ENCODE data around the gene SNRPA1.

Gene SNRPA1

DNA sequence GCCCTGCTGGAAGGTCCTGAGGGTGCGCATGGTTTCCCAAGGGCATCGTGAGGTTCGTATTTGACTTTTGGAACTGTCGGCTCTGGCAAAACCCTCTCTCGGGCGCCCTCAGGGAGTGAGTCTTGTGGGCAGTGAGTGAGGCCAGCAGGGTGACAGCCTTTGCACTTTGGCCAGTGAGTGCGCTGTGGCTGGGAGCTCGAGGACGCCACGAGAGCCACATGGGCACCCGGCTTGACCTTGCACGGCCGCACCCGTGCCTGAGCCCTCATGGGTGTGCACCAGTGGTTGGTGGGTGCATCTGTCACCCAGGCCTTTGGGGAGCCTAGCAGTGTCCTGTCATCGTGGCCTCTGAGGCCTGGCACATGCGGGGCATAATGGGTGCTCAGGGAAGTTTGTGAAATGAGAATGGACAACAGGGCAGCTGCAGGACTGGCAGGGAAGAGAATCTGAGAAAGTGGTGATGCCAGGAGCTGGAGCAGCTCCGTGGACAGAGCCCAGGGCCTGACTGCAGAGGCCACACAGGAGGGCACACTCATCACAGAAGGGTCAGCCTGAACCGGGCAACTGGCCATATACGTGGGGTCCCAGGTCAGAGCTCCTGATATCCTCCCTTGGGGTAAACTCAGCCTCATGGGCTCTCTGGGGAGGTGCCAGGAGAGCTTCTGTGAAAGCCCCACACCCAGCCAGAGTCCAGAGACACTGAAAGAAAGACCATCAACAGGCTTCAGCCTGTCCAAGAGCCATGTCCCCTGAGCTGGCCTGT, 30.4 kb upstream of the SNRPA1 start:
- ATAC-seq (replicated peaks), result no peak
- no peak overlapping the region for H3K4me3 Mint-ChIP-seq
- H3K27ac Mint-ChIP-seq, result no peak overlapping the region
- H3K4me1 Mint-ChIP-seq, result peaks cover 4 to 9% of the 10 kb centered on the region in 2 donors
- DNase-seq, result no peak
- H3K36me3 Mint-ChIP-seq, result no peaks in the 10 kb centered on the region
- H3K27me3 Mint-ChIP-seq, result peaks cover 56 to 60% of the 10 kb centered on the region in 2 donors
- H3K9me3 Mint-ChIP-seq, result no peaks in the 10 kb centered on the region

DNA sequence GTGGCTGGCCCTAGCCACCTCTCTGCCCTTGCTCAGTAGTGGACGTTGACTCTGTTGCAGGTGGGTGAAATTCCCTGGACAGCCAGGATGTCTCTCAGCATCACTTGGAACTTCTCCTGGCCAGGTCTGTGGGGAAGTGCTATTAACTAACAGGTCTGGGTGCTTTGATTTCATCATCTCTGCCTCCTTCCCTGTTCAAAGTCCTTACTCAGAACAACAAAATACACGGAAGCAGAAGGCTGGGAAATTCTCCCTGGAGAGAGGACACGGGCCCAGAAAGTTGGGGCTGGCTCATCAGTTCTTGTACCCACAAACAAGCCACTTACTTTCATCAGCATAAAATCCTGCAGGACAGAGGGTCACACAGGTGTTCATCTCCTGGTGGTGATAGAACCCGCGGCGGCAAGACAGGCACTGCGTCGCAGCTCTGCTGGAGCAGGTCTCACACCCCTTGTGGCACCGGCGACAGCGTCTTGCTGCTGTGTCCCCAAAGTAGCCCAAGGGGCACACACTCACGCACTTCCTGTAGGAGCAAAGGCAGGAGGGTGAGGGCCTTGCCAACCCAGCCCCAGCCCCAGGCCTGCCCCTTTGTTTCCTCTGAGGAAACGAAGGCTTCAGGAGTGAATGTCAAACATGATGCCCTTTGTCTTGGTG, 29.6 kb upstream of the SNRPA1 start:
- no peak for DNase-seq
- no peaks in the 10 kb centered on the region for H3K36me3 Mint-ChIP-seq
- peaks cover 6 to 12% of the 10 kb centered on the region in 2 donors for H3K4me1 Mint-ChIP-seq
- peaks cover 54 to 58% of the 10 kb centered on the region in 2 donors for H3K27me3 Mint-ChIP-seq
- ATAC-seq (replicated peaks), result no peak
- no peaks in the 10 kb centered on the region for H3K9me3 Mint-ChIP-seq
- no peak overlapping the region for H3K27ac Mint-ChIP-seq
- no peak overlapping the region for H3K4me3 Mint-ChIP-seq

DNA sequence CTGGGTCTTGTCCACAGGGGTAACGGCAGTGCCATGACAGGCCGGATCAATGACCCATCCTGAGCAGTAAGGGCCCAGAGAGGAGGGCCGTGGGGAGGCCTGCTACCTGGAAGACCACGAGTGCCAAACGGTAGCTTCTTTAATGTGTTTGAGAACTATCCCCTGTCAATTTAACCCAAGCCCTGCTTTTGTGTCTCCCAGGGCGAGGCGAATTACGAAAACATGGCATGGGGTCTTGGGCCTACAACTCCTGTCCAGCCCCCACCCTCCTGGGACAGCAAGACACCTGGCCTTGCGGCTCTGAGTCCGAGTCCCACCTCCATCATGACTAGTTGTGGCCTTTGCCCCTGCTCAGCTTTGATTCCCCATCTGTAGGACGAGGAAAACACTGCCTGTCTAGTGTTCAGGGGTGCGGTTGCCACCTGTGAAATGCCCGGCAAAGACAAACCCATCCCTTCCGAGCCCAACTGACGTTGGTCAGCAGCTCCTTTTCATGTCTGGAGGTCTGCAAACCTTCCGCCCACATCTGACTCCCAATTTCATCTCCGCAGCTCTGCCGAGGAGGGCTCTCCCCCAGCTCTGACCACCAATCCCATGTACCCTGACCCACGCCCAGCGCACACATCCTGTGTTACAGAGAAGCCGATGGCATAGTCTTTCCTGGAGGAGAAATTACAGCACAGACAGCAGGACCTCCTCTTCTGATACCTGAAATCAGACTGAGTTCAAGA, 28.9 kb upstream of the SNRPA1 start:
- no peaks in the 10 kb centered on the region for H3K36me3 Mint-ChIP-seq
- ATAC-seq (replicated peaks) (no peak), DNase-seq (no peak)
- H3K27ac Mint-ChIP-seq, result no peak overlapping the region
- H3K9me3 Mint-ChIP-seq, result no peaks in the 10 kb centered on the region
- no peak overlapping the region for H3K4me3 Mint-ChIP-seq
- peaks cover 6 to 12% of the 10 kb centered on the region in 2 donors for H3K4me1 Mint-ChIP-seq
- peaks cover 53 to 61% of the 10 kb centered on the region in 2 donors for H3K27me3 Mint-ChIP-seq

- peaks cover 6 to 12% of the 10 kb centered on the region in 2 donors for H3K4me1 Mint-ChIP-seq
- H3K9me3 Mint-ChIP-seq, result no peaks in the 10 kb centered on the region
- H3K36me3 Mint-ChIP-seq, result no peaks in the 10 kb centered on the region
- H3K27me3 Mint-ChIP-seq, result peaks cover 55 to 61% of the 10 kb centered on the region in 2 donors
- ATAC-seq (replicated peaks) (no peak), DNase-seq (no peak)
- H3K27ac Mint-ChIP-seq, result no peak overlapping the region
- no peak overlapping the region for H3K4me3 Mint-ChIP-seq
These were observed 27.9 kb upstream of the SNRPA1 start for GRCh38 chr15:101322854-101323477.

- peaks cover 6 to 12% of the 10 kb centered on the region in 2 donors for H3K4me1 Mint-ChIP-seq
- H3K9me3 Mint-ChIP-seq, result no peaks in the 10 kb centered on the region
- ATAC-seq (replicated peaks) (no peak), DNase-seq (no peak)
- H3K27ac Mint-ChIP-seq, result no peak overlapping the region
- H3K36me3 Mint-ChIP-seq, result no peaks in the 10 kb centered on the region
- no peak overlapping the region for H3K4me3 Mint-ChIP-seq
- peaks cover 54 to 57% of the 10 kb centered on the region in 2 donors for H3K27me3 Mint-ChIP-seq
These were observed 27.1 kb upstream of the SNRPA1 start for GRCh38 chr15:101322016-101322695.

- peaks cover 6 to 12% of the 10 kb centered on the region in 2 donors for H3K4me1 Mint-ChIP-seq
- no peak overlapping the region for H3K27ac Mint-ChIP-seq
- no peaks in the 10 kb centered on the region for H3K36me3 Mint-ChIP-seq
- ATAC-seq (replicated peaks) (peak; percentile 95), DNase-seq (no peak)
- H3K4me3 Mint-ChIP-seq, result peak overlapping the region; percentile 55 to 72
- peaks cover 49 to 55% of the 10 kb centered on the region in 2 donors for H3K27me3 Mint-ChIP-seq
- H3K9me3 Mint-ChIP-seq, result no peaks in the 10 kb centered on the region
These were observed 25.5 kb upstream of the SNRPA1 start for GRCh38 chr15:101320501-101321052.

GRCh38 chr15:101318839-101319238, 23.8 kb upstream of the SNRPA1 start:
- no peaks in the 10 kb centered on the region for H3K36me3 Mint-ChIP-seq
- ATAC-seq (replicated peaks) (no peak), DNase-seq (no peak)
- H3K9me3 Mint-ChIP-seq, result no peaks in the 10 kb centered on the region
- no peak overlapping the region for H3K4me3 Mint-ChIP-seq
- peaks cover 6 to 12% of the 10 kb centered on the region in 2 donors for H3K4me1 Mint-ChIP-seq
- H3K27me3 Mint-ChIP-seq, result peaks cover 45 to 51% of the 10 kb centered on the region in 2 donors
- H3K27ac Mint-ChIP-seq, result no peak overlapping the region

DNA sequence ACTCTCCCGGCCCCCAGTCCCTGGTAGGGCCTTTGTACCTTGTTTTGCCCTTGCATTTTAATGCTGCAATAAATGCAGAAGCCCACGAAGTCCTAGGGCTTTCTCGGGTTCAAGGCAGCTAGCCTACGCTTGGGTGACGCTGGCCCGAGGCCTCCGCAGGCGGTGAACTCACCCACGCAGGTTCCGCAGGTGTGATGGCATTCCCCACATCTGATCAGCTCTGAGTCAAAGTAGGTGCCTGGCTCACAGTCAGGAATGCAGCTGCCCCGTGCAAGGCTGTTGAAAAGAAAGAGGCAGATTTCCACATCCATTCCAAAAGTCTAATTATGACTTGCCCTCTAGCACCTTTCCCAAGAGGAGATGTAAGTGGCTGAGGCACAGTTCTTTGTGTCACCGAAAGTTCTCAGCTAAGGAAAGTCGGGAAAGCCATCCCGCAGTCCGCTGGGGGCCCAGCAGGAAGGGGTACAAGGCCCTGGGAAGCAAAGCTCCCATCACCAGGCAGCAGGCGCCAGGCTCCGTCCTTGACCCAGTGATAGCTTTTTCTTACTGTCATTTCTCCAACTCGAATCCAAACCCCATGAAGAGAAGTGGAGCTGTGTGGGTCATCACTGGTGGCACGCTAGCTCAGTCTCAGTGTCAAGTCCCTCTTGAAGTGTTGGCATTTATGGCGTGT, 23.2 kb upstream of the SNRPA1 start:
- ATAC-seq (replicated peaks), result no peak
- Mint-ChIP-seq H3K27me3 (peaks cover 45 to 51% of the 10 kb centered on the region in 2 donors), H3K9me3 (no peaks in the 10 kb centered on the region), H3K4me3 (no peak overlapping the region), H3K36me3 (no peaks in the 10 kb centered on the region), H3K4me1 (peaks cover 6 to 12% of the 10 kb centered on the region in 2 donors), H3K27ac (no peak overlapping the region)
- no peak for DNase-seq

DNA sequence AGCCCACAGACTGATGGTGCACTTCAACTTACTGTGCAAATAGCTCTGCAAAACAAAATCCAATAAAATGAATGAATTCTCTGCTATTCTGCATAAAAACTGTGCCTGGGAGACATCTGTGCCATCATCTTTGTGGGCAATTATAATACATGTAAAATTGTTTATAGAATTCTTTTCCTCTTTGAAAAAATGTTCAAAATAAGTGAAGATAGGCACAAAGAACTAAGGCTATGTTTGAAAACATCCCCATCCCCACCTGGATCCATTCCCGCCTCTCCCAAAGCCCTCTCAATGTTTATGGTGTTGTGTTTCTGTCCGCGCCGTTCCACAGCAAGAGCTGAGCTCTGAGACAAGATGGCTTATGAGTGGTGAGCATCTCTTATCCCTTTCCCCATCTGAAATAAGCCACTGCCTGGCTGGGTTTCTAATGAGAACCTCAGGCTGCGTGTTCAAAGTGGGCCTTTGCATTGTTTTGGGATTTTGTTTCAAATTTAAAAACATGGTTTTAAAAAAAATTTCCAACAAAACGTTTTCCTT, 22.4 kb upstream of the SNRPA1 start:
- Mint-ChIP-seq H3K9me3 (no peaks in the 10 kb centered on the region), H3K36me3 (no peaks in the 10 kb centered on the region), H3K4me3 (no peak overlapping the region), H3K27me3 (peaks cover 43 to 51% of the 10 kb centered on the region in 2 donors), H3K27ac (no peak overlapping the region), H3K4me1 (peaks cover 6 to 12% of the 10 kb centered on the region in 2 donors)
- ATAC-seq (replicated peaks), result no peak
- no peak for DNase-seq

DNA sequence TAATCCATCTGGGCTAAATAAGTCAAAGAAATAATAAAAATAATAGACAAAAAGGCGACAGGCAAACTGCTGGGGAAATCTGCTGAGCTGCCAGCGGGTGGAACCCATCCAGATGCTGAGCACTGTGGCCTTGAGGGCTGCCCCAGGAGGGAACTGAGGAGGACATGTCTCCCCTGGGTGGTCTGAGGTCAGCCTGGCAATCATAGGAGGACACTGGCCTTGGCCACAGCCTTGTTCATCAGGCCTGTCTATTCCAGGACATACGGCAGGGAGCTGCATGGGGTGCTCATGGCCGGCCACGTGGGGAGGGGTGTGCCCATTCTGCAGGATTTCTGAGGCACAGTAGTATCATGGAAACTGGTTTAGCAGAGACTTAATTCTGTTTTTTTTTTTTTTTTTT, 21.5 kb upstream of the SNRPA1 start:
- no peaks in the 10 kb centered on the region for H3K9me3 Mint-ChIP-seq
- no peaks in the 10 kb centered on the region for H3K36me3 Mint-ChIP-seq
- no peak overlapping the region for H3K27ac Mint-ChIP-seq
- ATAC-seq (replicated peaks) (no peak), DNase-seq (no peak)
- H3K27me3 Mint-ChIP-seq, result peaks cover 41 to 45% of the 10 kb centered on the region in 2 donors
- H3K4me3 Mint-ChIP-seq, result no peak overlapping the region
- H3K4me1 Mint-ChIP-seq, result peaks cover 6 to 12% of the 10 kb centered on the region in 2 donors

DNA sequence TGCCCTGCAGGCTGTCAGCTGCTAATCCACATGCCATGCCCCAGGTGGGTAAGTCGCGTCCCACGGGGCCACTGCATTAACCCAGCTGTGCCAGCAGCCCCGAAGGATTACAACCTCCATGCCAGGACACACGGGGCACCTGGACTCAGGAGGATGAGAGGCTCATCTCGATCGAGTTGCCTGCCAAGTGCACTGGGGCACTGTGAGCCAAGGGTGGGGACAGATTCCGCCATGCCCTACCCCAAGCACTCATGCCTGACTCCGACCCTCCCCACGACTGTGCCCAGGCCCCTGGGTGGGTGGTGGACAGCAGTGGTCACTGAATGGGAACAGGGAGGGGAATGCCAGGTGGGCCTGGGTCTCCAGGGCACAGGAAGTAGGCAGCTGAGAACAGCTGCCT, 20.7 kb upstream of the SNRPA1 start:
- Mint-ChIP-seq H3K9me3 (no peaks in the 10 kb centered on the region), H3K4me3 (no peak overlapping the region), H3K27me3 (peaks cover 37 to 38% of the 10 kb centered on the region in 2 donors), H3K36me3 (no peaks in the 10 kb centered on the region), H3K4me1 (peaks cover 4 to 6% of the 10 kb centered on the region in 2 donors), H3K27ac (no peak overlapping the region)
- DNase-seq (no peak), ATAC-seq (replicated peaks) (no peak)

DNA sequence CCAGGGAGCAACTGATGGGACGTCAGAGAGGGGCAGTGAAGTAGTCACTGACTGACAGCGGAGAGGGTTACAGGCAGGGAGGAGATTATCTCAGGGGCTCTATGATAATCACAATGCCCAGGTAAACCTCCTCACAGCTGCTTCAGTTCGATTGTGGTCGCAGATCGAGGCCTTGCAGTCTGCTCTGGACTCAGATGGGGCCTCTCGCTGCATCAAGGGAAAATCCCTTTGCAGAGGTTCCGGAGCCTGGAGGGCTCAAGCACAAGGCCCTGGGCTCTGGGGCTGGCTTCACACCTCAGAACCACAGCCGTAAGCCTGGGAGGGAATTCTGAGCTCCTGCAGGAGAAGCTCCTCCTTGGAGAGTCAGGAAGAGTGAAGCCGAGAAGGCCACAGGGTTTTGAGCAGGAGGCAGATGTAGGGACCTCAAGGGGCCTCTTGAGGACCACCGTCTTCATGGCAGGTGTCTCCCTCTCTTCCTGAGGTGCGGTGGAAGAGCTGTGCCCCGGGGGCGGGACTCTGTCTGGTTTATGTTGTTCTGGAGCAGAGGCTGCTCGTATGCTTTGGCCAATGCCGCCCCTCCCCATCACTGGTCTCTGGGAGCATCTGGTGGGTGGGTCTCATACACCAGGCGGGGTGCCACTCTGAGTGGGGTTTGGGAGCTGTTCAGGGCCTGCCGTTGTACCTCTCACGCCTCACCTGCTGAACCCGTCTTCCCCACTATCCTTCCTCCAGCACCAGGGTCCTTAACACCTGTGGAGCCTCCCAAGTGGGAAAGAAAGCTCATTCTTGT, 19.5 kb upstream of the SNRPA1 start:
- Mint-ChIP-seq H3K27me3 (peaks cover 28 to 31% of the 10 kb centered on the region in 2 donors), H3K27ac (no peak overlapping the region), H3K4me3 (no peak overlapping the region), H3K36me3 (no peaks in the 10 kb centered on the region), H3K9me3 (no peaks in the 10 kb centered on the region), H3K4me1 (no peaks in the 10 kb centered on the region)
- no peak for ATAC-seq (replicated peaks)
- DNase-seq, result no peak

Measured in stimulated activated naive B cell treated with anti-CD40 and anti-IgM and Interleukin-4, amounts not matched to agents 10 μg/mL and 1 μg/mL and 100 μg/mL, for 72 hours (primary cell).